HepG2 (cell line): ENCODE data around the gene TMEM190. TPM values are rescaled to one million over a fixed set of nuclear protein-coding genes. Genes with fewer than 3 reads are reported as not detected.

Experiments used
- ESRRA ChIP-seq: sonication (generic); formaldehyde crosslinking; IDR thresholded peaks from 2 replicates; pipeline ENCODE4 v1.5.1; 2020; ENCODE audit warnings: mild to moderate bottlenecking, low read depth, missing genetic modification reagents
- GATA4 ChIP-seq: sonication (generic); IDR thresholded peaks from 2 replicates; pipeline ENCODE4 v1.6.1; 2016; ENCODE audit warnings: antibody characterized with exemption, low read depth, borderline replicate concordance
- HOXD1 ChIP-seq: sonication (generic); formaldehyde crosslinking; IDR thresholded peaks from 2 replicates; pipeline ENCODE4 v1.5.0; 2020; ENCODE audit warnings: missing genetic modification reagents
- MEIS2 ChIP-seq: sonication (generic); formaldehyde crosslinking; IDR thresholded peaks from 2 replicates; pipeline ENCODE4 v1.9.0; 2021; ENCODE audit warnings: mild to moderate bottlenecking, missing genetic modification reagents
- NFE2 ChIP-seq: sonication (generic); formaldehyde crosslinking; IDR thresholded peaks from 2 replicates; pipeline ENCODE4 v1.4.0; 2020; ENCODE audit warnings: missing genetic modification reagents
- NR2F6 ChIP-seq, 2 experiments: IDR thresholded peaks; 2 replicates each; pipeline ENCODE4 v1.6.1; 2016; ENCODE audit warnings: antibody characterized with exemption in 1 of 2, mild to moderate bottlenecking in 1 of 2
- PAWR ChIP-seq: sonication (generic); formaldehyde crosslinking; IDR thresholded peaks from 2 replicates; pipeline ENCODE4 v1.4.0; 2020; ENCODE audit warnings: missing genetic modification reagents, mild to moderate bottlenecking, borderline replicate concordance
- PHF8 ChIP-seq: sonication (generic); formaldehyde crosslinking; IDR thresholded peaks from 2 replicates; pipeline ENCODE4 v1.5.0; 2020; ENCODE audit warnings: missing genetic modification reagents
- POLR2AphosphoS2 ChIP-seq: IDR thresholded peaks from 2 replicates; pipeline ENCODE4 v1.6.1; 2011; ENCODE audit warnings: low read depth, low read length, improper control_type of control experiment
- SMARCC2 ChIP-seq: fragments of 450-650 bp; IDR thresholded peaks from 2 replicates; pipeline ENCODE4 v1.6.1; 2017; ENCODE audit warnings: antibody characterized with exemption, mild to moderate bottlenecking
- ZNF292 ChIP-seq: sonication (generic); formaldehyde crosslinking; IDR thresholded peaks from 2 replicates; pipeline ENCODE4 v1.8.1; 2022; ENCODE audit warnings: mild to moderate bottlenecking, low read depth, missing genetic modification reagents, borderline replicate concordance
- ZNF607 ChIP-seq: sonication (generic); formaldehyde crosslinking; IDR thresholded peaks from 2 replicates; pipeline ENCODE4 v1.5.1; 2020; ENCODE audit warnings: missing genetic modification reagents, mild to moderate bottlenecking, borderline replicate concordance
- ZNF768 ChIP-seq: sonication (generic); formaldehyde crosslinking; IDR thresholded peaks from 2 replicates; pipeline ENCODE4 v1.4.0; 2020; ENCODE audit warnings: missing genetic modification reagents
- polyA plus RNA-seq, 8 experiments: library from polyadenylated mRNA; depleted of rRNA in 3 of 8; stranded (reverse) in 7 of 8; unstranded in 1 of 8; fragments of >200 nt; fragmentation: Illumina TruSeq in 4 of 8; extraction: Trizol in 4 of 8; gene quantifications; 2 replicates each; pipeline versions ENCODE4 v1.2.1 to v1.2.3, GENCODE V29; 2011 to 2016; ENCODE audit warnings: low read depth in 4 of 8, missing spikeins in 1 of 8, mixed read lengths in 1 of 8; ENCODE audit not compliant: insufficient read depth in 1 of 8
- total RNA-seq, 5 experiments: library from RNA; depleted of rRNA; stranded (reverse); fragments of >200 nt; fragmentation: Illumina TruSeq; extraction: Trizol; gene quantifications; 2 replicates each; pipeline ENCODE4 v1.2.3, GENCODE V29; 2016; ENCODE audit warnings: low read depth in 1 of 5
- TF ChIP-seq, protein P1 (sequence below): sonication (generic); formaldehyde crosslinking; IDR thresholded peaks from 2 replicates; pipeline ENCODE4 v1.4.0; 2020; ENCODE audit warnings: missing genetic modification reagents
- TF ChIP-seq, protein P2 (sequence below): IDR thresholded peaks from 2 replicates; pipeline ENCODE4 v1.6.1; 2012; ENCODE audit warnings: low read length, improper control_type of control experiment
- TF ChIP-seq, protein P3 (sequence below): sonication (generic); formaldehyde crosslinking; IDR thresholded peaks from 2 replicates; pipeline ENCODE4 v1.5.1; 2020; ENCODE audit warnings: missing genetic modification reagents, mild to moderate bottlenecking, borderline replicate concordance

The TMEM190 gene
- total and polyA plus RNA-seq, 2 of the 13 experiments (the other 11 are each of a cell fraction or from before 2014, with no cell fraction given) = 0.35 to 0.83 TPM

GRCh38 chr19:55385724-55386492 lies 9.3 kb downstream of the TMEM190 start, which contains the start of gene RPL28 (continued):
- TF ChIP-seq, protein P1, sequence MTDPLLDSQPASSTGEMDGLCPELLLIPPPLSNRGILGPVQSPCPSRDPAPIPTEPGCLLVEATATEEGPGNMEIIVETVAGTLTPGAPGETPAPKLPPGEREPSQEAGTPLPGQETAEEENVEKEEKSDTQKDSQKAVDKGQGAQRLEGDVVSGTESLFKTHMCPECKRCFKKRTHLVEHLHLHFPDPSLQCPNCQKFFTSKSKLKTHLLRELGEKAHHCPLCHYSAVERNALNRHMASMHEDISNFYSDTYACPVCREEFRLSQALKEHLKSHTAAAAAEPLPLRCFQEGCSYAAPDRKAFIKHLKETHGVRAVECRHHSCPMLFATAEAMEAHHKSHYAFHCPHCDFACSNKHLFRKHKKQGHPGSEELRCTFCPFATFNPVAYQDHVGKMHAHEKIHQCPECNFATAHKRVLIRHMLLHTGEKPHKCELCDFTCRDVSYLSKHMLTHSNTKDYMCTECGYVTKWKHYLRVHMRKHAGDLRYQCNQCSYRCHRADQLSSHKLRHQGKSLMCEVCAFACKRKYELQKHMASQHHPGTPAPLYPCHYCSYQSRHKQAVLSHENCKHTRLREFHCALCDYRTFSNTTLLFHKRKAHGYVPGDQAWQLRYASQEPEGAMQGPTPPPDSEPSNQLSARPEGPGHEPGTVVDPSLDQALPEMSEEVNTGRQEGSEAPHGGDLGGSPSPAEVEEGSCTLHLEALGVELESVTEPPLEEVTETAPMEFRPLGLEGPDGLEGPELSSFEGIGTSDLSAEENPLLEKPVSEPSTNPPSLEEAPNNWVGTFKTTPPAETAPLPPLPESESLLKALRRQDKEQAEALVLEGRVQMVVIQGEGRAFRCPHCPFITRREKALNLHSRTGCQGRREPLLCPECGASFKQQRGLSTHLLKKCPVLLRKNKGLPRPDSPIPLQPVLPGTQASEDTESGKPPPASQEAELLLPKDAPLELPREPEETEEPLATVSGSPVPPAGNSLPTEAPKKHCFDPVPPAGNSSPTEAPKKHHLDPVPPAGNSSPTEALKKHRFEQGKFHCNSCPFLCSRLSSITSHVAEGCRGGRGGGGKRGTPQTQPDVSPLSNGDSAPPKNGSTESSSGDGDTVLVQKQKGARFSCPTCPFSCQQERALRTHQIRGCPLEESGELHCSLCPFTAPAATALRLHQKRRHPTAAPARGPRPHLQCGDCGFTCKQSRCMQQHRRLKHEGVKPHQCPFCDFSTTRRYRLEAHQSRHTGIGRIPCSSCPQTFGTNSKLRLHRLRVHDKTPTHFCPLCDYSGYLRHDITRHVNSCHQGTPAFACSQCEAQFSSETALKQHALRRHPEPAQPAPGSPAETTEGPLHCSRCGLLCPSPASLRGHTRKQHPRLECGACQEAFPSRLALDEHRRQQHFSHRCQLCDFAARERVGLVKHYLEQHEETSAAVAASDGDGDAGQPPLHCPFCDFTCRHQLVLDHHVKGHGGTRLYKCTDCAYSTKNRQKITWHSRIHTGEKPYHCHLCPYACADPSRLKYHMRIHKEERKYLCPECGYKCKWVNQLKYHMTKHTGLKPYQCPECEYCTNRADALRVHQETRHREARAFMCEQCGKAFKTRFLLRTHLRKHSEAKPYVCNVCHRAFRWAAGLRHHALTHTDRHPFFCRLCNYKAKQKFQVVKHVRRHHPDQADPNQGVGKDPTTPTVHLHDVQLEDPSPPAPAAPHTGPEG (CRISPR knock-in tag) = no peak
- TF ChIP-seq GATA4 (peak; percentile 75), ZNF768 (CRISPR knock-in tag) (peak; percentile 76), ZNF292 (0 out of 2 replicates have a peak, but pooled peaks have one; percentile 13), NR2F6 (IDR thresholded peaks at IDR 0.05) (no peak), NR2F6 (CRISPR knock-in tag; IDR thresholded peaks at IDR 0.05) (peak; percentile 39; the same call in 1 of the 2 replicates), PHF8 (CRISPR knock-in tag) (peak; percentile 76), ESRRA (peak; percentile 69), POLR2AphosphoS2 (peak; percentile 62; the same call in 1 of the 2 replicates), MEIS2 (CRISPR knock-in tag) (peak; percentile 82), NFE2 (CRISPR knock-in tag) (no peak), ZNF607 (peak; percentile 30; the same call in 1 of the 2 replicates), PAWR (no peak), SMARCC2 (no peak), HOXD1 (peak; percentile 16; the same call in 1 of the 2 replicates)
- TF ChIP-seq, protein P2, sequence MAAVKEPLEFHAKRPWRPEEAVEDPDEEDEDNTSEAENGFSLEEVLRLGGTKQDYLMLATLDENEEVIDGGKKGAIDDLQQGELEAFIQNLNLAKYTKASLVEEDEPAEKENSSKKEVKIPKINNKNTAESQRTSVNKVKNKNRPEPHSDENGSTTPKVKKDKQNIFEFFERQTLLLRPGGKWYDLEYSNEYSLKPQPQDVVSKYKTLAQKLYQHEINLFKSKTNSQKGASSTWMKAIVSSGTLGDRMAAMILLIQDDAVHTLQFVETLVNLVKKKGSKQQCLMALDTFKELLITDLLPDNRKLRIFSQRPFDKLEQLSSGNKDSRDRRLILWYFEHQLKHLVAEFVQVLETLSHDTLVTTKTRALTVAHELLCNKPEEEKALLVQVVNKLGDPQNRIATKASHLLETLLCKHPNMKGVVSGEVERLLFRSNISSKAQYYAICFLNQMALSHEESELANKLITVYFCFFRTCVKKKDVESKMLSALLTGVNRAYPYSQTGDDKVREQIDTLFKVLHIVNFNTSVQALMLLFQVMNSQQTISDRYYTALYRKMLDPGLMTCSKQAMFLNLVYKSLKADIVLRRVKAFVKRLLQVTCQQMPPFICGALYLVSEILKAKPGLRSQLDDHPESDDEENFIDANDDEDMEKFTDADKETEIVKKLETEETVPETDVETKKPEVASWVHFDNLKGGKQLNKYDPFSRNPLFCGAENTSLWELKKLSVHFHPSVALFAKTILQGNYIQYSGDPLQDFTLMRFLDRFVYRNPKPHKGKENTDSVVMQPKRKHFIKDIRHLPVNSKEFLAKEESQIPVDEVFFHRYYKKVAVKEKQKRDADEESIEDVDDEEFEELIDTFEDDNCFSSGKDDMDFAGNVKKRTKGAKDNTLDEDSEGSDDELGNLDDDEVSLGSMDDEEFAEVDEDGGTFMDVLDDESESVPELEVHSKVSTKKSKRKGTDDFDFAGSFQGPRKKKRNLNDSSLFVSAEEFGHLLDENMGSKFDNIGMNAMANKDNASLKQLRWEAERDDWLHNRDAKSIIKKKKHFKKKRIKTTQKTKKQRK = no peak
- TF ChIP-seq, protein P3, sequence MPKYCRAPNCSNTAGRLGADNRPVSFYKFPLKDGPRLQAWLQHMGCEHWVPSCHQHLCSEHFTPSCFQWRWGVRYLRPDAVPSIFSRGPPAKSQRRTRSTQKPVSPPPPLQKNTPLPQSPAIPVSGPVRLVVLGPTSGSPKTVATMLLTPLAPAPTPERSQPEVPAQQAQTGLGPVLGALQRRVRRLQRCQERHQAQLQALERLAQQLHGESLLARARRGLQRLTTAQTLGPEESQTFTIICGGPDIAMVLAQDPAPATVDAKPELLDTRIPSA (CRISPR knock-in tag) = no peak
